PFSK-1 (cell line): ENCODE results near the gene NFKB1.

ENCODE experiments used
- POLR2AphosphoS5 ChIP-seq: IDR thresholded peaks from 2 replicates; pipeline ENCODE4 v1.6.1; 2012; ENCODE audit warnings: low read depth, mild to moderate bottlenecking, control low read depth, low read length, moderate library complexity
- SIN3A ChIP-seq: IDR thresholded peaks from 2 replicates; pipeline ENCODE4 v1.6.1; 2012; ENCODE audit warnings: mild to moderate bottlenecking, low read length, moderate library complexity, borderline replicate concordance; ENCODE audit not compliant: insufficient read depth

GRCh38 chr4:102593147-102593546, 92.0 kb downstream of the NFKB1 start:
- no peak for TF ChIP-seq POLR2AphosphoS5
- TF ChIP-seq SIN3A: no peak
